NCI-H1105 treated with DMSO at 0.1 percent for 48 hours (cell line): ENCODE data around the gene MBD3.

Experiments used
- DNase-seq: peaks from one replicate; lab custom pipeline; 2025; lab: John Stamatoyannopoulos, UW

Gene MBD3

GRCh38 chr19:1571358-1571757 is 21.3 kb downstream of the MBD3 start:
- DNase-seq: no peak

GRCh38 chr19:1570836-1571235 is 21.8 kb downstream of the MBD3 start:
- no peak for DNase-seq

- DNase-seq: no peak
These were observed 22.7 kb downstream of the MBD3 start for GRCh38 chr19:1569997-1570396.

GRCh38 chr19:1568320-1569019 is 24.2 kb downstream of the MBD3 start, which contains the start of gene MEX3D:
MEX3D (minus strand) TSS chr19:1568325; CDS start chr19:1568058, 267 bp downstream.
- DNase-seq: peak; percentile 54

- no peak for DNase-seq
These were observed 24.8 kb downstream of the MBD3 start for GRCh38 chr19:1567848-1568227.

- peak; percentile 13 for DNase-seq
These were observed 25.4 kb downstream of the MBD3 start for GRCh38 chr19:1567116-1567847.

- peak; percentile 61 for DNase-seq
These were observed 26.1 kb downstream of the MBD3 start for GRCh38 chr19:1566392-1567115.

- DNase-seq: no peak
These were observed 29.4 kb downstream of the MBD3 start for GRCh38 chr19:1563251-1563650.

GRCh38 chr19:1561236-1561842 is 31.3 kb downstream of the MBD3 start:
- DNase-seq: no peak

- DNase-seq: no peak
These were observed 32.3 kb downstream of the MBD3 start for GRCh38 chr19:1560286-1560882.

GRCh38 chr19:1558552-1558951 is 34.1 kb downstream of the MBD3 start:
- no peak for DNase-seq

GRCh38 chr19:1556390-1557070 is 36.1 kb downstream of the MBD3 start:
- DNase-seq: no peak

- DNase-seq: no peak
These were observed 36.9 kb downstream of the MBD3 start for GRCh38 chr19:1555487-1556389.

- DNase-seq: no peak
These were observed 37.7 kb downstream of the MBD3 start for GRCh38 chr19:1554968-1555367.

- no peak for DNase-seq
These were observed 39.2 kb downstream of the MBD3 start for GRCh38 chr19:1553415-1553814.

GRCh38 chr19:1551068-1552040 is 41.3 kb downstream of the MBD3 start:
- no peak for DNase-seq

- no peak for DNase-seq
These were observed 43.2 kb downstream of the MBD3 start for GRCh38 chr19:1549332-1549945.

GRCh38 chr19:1540365-1540925 is 52.2 kb downstream of the MBD3 start:
- no peak for DNase-seq
